HepG2 (cell line): Measurements from ENCODE around the gene SMIM13. TPM values are rescaled to one million over a fixed set of nuclear protein-coding genes. Genes with fewer than 3 reads are reported as not detected.

Source experiments
- KDM4B ChIP-seq: sonication (generic); formaldehyde crosslinking; IDR thresholded peaks from 2 replicates; pipeline ENCODE4 v1.4.0; 2020; ENCODE audit warnings: missing genetic modification reagents
- KDM5A ChIP-seq: fragments of 200-600 bp; sonication (generic); IDR thresholded peaks from 2 replicates; pipeline ENCODE4 v1.7.0; 2018; ENCODE audit warnings: antibody characterized with exemption, mild to moderate bottlenecking, low read length, borderline replicate concordance
- MXD1 ChIP-seq: sonication (generic); formaldehyde crosslinking; IDR thresholded peaks from 2 replicates; pipeline ENCODE4 v1.4.0; 2020; ENCODE audit warnings: mild to moderate bottlenecking, missing genetic modification reagents
- NCOR1 ChIP-seq: fragments of 200-600 bp; sonication (generic); IDR thresholded peaks from 2 replicates; pipeline ENCODE4 v1.7.0; 2017; ENCODE audit warnings: antibody characterized with exemption, low read length, borderline replicate concordance
- NFATC3 ChIP-seq: sonication (generic); formaldehyde crosslinking; IDR thresholded peaks from 2 replicates; pipeline ENCODE4 v1.5.1; 2020; ENCODE audit warnings: mild to moderate bottlenecking, missing genetic modification reagents
- SP2 ChIP-seq: sonication (generic); formaldehyde crosslinking; IDR thresholded peaks from 2 replicates; pipeline ENCODE4 v1.5.1; 2020; ENCODE audit warnings: mild to moderate bottlenecking, missing genetic modification reagents
- SRSF9 ChIP-seq: fragments of 200-400 bp; formaldehyde crosslinking; IDR thresholded peaks from 2 replicates; pipeline ENCODE4 v1.6.1; 2018; ENCODE audit warnings: borderline replicate concordance, mild to moderate bottlenecking, low read depth, low read length; ENCODE audit not compliant: insufficient read depth, poor library complexity, severe bottlenecking
- TBL1XR1 ChIP-seq: fragments of 150-350 bp; IDR thresholded peaks from 2 replicates; pipeline ENCODE4 v1.6.1; 2014; ENCODE audit warnings: borderline replicate concordance, low read length; ENCODE audit not compliant: partially characterized antibody
- TBP ChIP-seq: sonication (generic); formaldehyde crosslinking; IDR thresholded peaks from 2 replicates; pipeline ENCODE4 v1.5.0; 2020; ENCODE audit warnings: missing genetic modification reagents
- YEATS2 ChIP-seq: sonication (generic); formaldehyde crosslinking; IDR thresholded peaks from 2 replicates; pipeline ENCODE4 v1.4.0; 2020; ENCODE audit warnings: missing genetic modification reagents, borderline replicate concordance
- ZNF234 ChIP-seq: sonication (generic); formaldehyde crosslinking; conservative IDR thresholded peaks from 2 replicates; pipeline ENCODE4 v1.5.1; 2020; ENCODE audit warnings: mild to moderate bottlenecking, missing genetic modification reagents
- ZNF501 ChIP-seq: sonication (generic); formaldehyde crosslinking; IDR thresholded peaks from 2 replicates; pipeline ENCODE4 v1.5.1; 2020; ENCODE audit warnings: mild to moderate bottlenecking, moderate library complexity, missing genetic modification reagents
- ZNF616 ChIP-seq: sonication (generic); formaldehyde crosslinking; IDR thresholded peaks from 2 replicates; pipeline ENCODE4 v1.5.0; 2020; ENCODE audit warnings: low read depth, mild to moderate bottlenecking, missing genetic modification reagents
- ZNF674 ChIP-seq: sonication (generic); formaldehyde crosslinking; IDR thresholded peaks from 2 replicates; pipeline ENCODE4 v1.5.0; 2020; ENCODE audit warnings: low read depth, mild to moderate bottlenecking, missing genetic modification reagents
- polyA plus RNA-seq, 8 experiments: library from polyadenylated mRNA; depleted of rRNA in 3 of 8; stranded (reverse) in 7 of 8; unstranded in 1 of 8; fragments of >200 nt; fragmentation: Illumina TruSeq in 4 of 8; extraction: Trizol in 4 of 8; gene quantifications; 2 replicates each; pipeline versions ENCODE4 v1.2.1 to v1.2.3, GENCODE V29; 2011 to 2016; ENCODE audit warnings: low read depth in 4 of 8, missing spikeins in 1 of 8, mixed read lengths in 1 of 8; ENCODE audit not compliant: insufficient read depth in 1 of 8
- total RNA-seq, 5 experiments: library from RNA; depleted of rRNA; stranded (reverse); fragments of >200 nt; fragmentation: Illumina TruSeq; extraction: Trizol; gene quantifications; 2 replicates each; pipeline ENCODE4 v1.2.3, GENCODE V29; 2016; ENCODE audit warnings: low read depth in 1 of 5
- TF ChIP-seq, protein P1 (sequence below): sonication (generic); formaldehyde crosslinking; IDR thresholded peaks from 2 replicates; pipeline ENCODE4 v1.5.0; 2020; ENCODE audit warnings: mild to moderate bottlenecking, missing genetic modification reagents
- TF ChIP-seq, protein P2 (sequence below): sonication (generic); formaldehyde crosslinking; IDR thresholded peaks from 2 replicates; pipeline ENCODE4 v1.5.0; 2020; ENCODE audit warnings: missing genetic modification reagents
- TF ChIP-seq, protein P3 (sequence below): sonication (generic); formaldehyde crosslinking; IDR thresholded peaks from 2 replicates; pipeline ENCODE4 v1.5.0; 2020; ENCODE audit warnings: missing genetic modification reagents, mild to moderate bottlenecking, borderline replicate concordance
- TF ChIP-seq, protein P4 (sequence below): IDR thresholded peaks from 2 replicates; pipeline ENCODE4 v1.6.1; 2016
- TF ChIP-seq, protein P5 (sequence below): sonication (generic); formaldehyde crosslinking; IDR thresholded peaks from 2 replicates; pipeline ENCODE4 v1.5.1; 2020; ENCODE audit warnings: missing genetic modification reagents, mild to moderate bottlenecking, borderline replicate concordance
- TF ChIP-seq, protein P6 (sequence below): sonication (generic); formaldehyde crosslinking; IDR thresholded peaks from 2 replicates; pipeline ENCODE4 v1.5.0; 2020; ENCODE audit warnings: mild to moderate bottlenecking, missing genetic modification reagents

Gene SMIM13
- total and polyA plus RNA-seq, 2 of the 13 experiments (the other 11 are each of a cell fraction or from before 2014, with no cell fraction given), result 2.7 to 10.2 TPM

DNA sequence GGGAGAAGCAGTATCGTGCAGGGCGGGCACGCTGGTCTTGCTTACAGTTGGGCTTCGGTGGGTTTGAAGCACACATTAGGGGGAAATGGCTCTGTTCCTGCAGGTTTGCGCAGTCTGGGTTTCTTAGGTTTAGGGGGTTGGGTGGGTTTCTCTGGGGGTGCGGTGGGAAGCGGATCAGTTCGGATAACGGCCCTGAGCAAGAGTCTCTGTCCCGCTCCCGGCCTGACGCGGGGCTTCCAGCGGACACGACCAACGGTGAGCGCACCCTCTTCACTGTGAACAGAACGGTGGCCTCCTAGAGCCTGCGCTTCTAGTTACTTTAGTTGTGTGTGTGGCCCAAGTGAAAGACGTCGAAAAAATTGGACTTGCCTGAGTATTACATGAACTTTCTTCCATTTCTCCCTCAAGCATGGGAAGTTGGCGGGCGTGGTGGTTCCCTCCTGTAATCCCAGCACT lies 48.9 kb upstream of the SMIM13 start (continued):
- TF ChIP-seq, protein P1, sequence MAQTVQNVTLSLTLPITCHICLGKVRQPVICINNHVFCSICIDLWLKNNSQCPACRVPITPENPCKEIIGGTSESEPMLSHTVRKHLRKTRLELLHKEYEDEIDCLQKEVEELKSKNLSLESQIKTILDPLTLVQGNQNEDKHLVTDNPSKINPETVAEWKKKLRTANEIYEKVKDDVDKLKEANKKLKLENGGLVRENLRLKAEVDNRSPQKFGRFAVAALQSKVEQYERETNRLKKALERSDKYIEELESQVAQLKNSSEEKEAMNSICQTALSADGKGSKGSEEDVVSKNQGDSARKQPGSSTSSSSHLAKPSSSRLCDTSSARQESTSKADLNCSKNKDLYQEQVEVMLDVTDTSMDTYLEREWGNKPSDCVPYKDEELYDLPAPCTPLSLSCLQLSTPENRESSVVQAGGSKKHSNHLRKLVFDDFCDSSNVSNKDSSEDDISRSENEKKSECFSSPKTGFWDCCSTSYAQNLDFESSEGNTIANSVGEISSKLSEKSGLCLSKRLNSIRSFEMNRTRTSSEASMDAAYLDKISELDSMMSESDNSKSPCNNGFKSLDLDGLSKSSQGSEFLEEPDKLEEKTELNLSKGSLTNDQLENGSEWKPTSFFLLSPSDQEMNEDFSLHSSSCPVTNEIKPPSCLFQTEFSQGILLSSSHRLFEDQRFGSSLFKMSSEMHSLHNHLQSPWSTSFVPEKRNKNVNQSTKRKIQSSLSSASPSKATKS, result no peak
- TF ChIP-seq NCOR1 (no peak), SRSF9 (no peak), ZNF616 (CRISPR knock-in tag) (0 out of 2 replicates have a peak, but pooled peaks have one; percentile 4), NFATC3 (CRISPR knock-in tag) (0 out of 2 replicates have a peak, but pooled peaks have one; percentile 9), YEATS2 (no peak), TBL1XR1 (peak; percentile 5), KDM5A (no peak), ZNF674 (CRISPR knock-in tag) (no peak), ZNF501 (CRISPR knock-in tag) (no peak), KDM4B (CRISPR knock-in tag) (no peak), ZNF234 (CRISPR knock-in tag) (no peak), SP2 (CRISPR knock-in tag) (0 out of 2 replicates have a peak, but pooled peaks have one; percentile 8), MXD1 (CRISPR knock-in tag) (no peak), TBP (CRISPR knock-in tag) (no peak)
- TF ChIP-seq, protein P2, sequence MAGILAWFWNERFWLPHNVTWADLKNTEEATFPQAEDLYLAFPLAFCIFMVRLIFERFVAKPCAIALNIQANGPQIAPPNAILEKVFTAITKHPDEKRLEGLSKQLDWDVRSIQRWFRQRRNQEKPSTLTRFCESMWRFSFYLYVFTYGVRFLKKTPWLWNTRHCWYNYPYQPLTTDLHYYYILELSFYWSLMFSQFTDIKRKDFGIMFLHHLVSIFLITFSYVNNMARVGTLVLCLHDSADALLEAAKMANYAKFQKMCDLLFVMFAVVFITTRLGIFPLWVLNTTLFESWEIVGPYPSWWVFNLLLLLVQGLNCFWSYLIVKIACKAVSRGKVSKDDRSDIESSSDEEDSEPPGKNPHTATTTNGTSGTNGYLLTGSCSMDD (CRISPR knock-in tag), result no peak
- TF ChIP-seq, protein P3, sequence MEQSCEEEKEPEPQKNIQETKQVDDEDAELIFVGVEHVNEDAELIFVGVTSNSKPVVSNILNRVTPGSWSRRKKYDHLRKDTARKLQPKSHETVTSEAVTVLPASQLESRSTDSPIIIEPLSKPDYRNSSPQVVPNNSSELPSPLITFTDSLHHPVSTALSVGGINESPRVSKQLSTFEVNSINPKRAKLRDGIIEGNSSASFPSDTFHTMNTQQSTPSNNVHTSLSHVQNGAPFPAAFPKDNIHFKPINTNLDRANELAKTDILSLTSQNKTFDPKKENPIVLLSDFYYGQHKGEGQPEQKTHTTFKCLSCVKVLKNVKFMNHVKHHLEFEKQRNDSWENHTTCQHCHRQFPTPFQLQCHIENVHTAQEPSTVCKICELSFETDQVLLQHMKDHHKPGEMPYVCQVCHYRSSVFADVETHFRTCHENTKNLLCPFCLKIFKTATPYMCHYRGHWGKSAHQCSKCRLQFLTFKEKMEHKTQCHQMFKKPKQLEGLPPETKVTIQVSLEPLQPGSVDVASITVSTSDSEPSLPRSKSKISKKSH (CRISPR knock-in tag), result 0 out of 2 replicates have a peak, but pooled peaks have one; percentile 38
- TF ChIP-seq, protein P4, sequence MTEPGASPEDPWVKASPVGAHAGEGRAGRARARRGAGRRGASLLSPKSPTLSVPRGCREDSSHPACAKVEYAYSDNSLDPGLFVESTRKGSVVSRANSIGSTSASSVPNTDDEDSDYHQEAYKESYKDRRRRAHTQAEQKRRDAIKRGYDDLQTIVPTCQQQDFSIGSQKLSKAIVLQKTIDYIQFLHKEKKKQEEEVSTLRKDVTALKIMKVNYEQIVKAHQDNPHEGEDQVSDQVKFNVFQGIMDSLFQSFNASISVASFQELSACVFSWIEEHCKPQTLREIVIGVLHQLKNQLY (CRISPR knock-in tag), result 0 out of 2 replicates have a peak, but pooled peaks have one; percentile 7
- TF ChIP-seq, protein P5, sequence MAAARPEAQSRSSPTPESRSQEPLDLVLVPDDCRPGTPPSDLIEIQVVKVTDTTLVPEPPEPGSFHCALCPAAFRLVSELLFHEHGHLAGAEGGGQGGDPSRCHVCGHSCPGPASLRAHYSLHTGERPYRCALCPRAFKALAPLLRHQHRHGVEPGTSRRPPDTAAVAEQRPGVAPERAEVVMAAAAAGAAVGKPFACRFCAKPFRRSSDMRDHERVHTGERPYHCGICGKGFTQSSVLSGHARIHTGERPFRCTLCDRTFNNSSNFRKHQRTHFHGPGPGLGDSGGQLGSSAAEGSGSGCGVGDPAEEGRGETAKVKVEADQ (CRISPR knock-in tag), result no peak
- TF ChIP-seq, protein P6, sequence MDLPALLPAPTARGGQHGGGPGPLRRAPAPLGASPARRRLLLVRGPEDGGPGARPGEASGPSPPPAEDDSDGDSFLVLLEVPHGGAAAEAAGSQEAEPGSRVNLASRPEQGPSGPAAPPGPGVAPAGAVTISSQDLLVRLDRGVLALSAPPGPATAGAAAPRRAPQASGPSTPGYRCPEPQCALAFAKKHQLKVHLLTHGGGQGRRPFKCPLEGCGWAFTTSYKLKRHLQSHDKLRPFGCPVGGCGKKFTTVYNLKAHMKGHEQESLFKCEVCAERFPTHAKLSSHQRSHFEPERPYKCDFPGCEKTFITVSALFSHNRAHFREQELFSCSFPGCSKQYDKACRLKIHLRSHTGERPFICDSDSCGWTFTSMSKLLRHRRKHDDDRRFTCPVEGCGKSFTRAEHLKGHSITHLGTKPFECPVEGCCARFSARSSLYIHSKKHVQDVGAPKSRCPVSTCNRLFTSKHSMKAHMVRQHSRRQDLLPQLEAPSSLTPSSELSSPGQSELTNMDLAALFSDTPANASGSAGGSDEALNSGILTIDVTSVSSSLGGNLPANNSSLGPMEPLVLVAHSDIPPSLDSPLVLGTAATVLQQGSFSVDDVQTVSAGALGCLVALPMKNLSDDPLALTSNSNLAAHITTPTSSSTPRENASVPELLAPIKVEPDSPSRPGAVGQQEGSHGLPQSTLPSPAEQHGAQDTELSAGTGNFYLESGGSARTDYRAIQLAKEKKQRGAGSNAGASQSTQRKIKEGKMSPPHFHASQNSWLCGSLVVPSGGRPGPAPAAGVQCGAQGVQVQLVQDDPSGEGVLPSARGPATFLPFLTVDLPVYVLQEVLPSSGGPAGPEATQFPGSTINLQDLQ (CRISPR knock-in tag), result no peak
